ENCODE results near the gene LHFPL3.

DNA sequence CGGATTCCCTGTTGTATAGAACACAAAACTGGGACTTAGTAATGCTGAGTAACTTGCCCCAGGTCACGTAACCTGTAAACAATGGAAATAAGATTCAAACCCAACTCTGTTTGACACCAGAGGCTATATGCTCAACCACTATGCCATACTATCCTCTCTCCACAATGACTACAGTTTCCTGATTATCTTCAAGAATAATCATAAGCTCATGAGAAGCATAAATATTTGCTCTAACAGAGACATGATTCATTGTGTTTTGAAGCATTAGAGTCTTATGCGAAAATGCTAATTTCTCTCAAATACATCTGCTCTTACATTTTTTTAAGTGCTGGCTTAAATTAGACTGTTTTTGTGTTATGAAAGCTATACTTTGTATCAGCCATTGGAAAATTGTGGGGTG is 241.3 kb downstream of the LHFPL3 start:
- no peak for TF ChIP-seq EZH2 (IDR thresholded peaks at IDR 0.05; ENCODE audit: insufficient read depth, poor library complexity, severe bottlenecking)
- TF ChIP-seq EZH2phosphoT487 (IDR thresholded peaks at IDR 0.05; ENCODE audit: insufficient read depth, low read depth) = no peak

All from GM23248 (cell line).